Stimulated activated CD4-positive, alpha-beta T cell treated with anti-CD3 and anti-CD28 coated beads, Interleukin-12 subunit alpha, Interleukin-12 subunit beta, amount 100 ng/mL, for 4 hours (primary cell): ENCODE measurements around the gene EREG.

Experiments used
- DNase-seq: peaks from one replicate; pipeline ENCODE4 v3.0.0-alpha.2; 2020

EREG gene

GRCh38 chr4:74433043-74433442 lies 68.1 kb downstream of the EREG start:
- DNase-seq, result no peak

- DNase-seq, result no peak
Measured at GRCh38 chr4:74433541-74434172, 68.7 kb downstream of the EREG start.

DNA sequence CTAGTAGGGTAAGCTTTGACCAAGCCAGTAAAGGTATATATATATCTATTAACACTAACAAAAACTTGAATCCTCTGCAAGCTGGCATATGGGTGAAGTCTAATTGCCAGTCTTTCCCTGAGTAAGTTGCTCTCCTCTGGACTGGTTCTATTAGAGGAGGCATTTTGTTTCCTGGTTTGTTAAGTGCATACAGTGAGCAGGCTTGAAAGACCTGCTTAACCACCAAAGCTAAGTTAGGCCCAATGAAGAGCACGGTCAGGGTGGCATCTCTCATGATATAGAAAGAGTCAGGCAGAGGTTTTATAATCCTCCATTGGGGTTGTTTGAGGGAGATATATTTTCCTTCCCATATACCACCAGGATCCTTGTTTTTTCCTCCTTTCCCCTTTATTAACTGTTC lies 70.4 kb downstream of the EREG start:
- no peak for DNase-seq

DNA sequence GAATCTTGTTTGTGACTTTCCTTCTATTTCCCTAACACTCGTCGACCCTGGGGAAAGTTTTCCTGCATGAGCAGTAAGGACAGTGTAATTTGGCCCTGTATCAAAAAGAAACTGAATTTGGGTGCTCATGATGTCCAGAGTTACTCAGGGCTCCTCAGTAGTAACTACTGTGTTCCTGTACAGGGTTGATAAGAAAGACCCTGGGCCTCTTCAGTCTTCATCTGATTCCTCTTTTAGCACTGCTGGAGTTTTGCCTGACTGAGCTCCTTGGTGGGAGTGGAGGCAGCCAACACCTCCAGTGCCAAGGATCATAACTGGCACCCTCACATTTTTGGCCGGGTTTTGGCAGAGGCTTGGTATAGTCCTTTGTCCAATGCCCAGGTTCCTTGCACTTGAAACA lies 72.9 kb downstream of the EREG start:
- no peak for DNase-seq
